Panc1 (cell line): ENCODE results near the gene SLX9.

ENCODE experiments used
- POLR2AphosphoS5 ChIP-seq: IDR thresholded peaks from 2 replicates; pipeline ENCODE4 v1.6.1; 2012; ENCODE audit warnings: mild to moderate bottlenecking, low read depth, low read length, moderate library complexity
- REST ChIP-seq, 2 experiments: IDR thresholded peaks; 2 replicates each; pipeline ENCODE4 v1.6.1; 2011 to 2012; ENCODE audit warnings: low read depth in 2 of 2, control low read depth in 1 of 2, low read length in 1 of 2, mild to moderate bottlenecking in 1 of 2, moderate library complexity in 1 of 2; ENCODE audit not compliant: insufficient read depth in 1 of 2
- SIN3A ChIP-seq: IDR thresholded peaks from 2 replicates; pipeline ENCODE4 v1.6.1; 2012; ENCODE audit warnings: low read depth, mild to moderate bottlenecking, low read length, moderate library complexity, borderline replicate concordance; ENCODE audit not compliant: insufficient read depth
- TCF7L2 ChIP-seq: IDR thresholded peaks from 2 replicates; pipeline ENCODE4 v1.6.1; 2011; ENCODE audit warnings: mild to moderate bottlenecking, low read depth, low read length, inconsistent platforms
- TF ChIP-seq, protein P1 (sequence below): fragments of 450-650 bp; IDR thresholded peaks from 2 replicates; pipeline ENCODE4 v1.5.1; 2017; ENCODE audit warnings: mild to moderate bottlenecking

DNA sequence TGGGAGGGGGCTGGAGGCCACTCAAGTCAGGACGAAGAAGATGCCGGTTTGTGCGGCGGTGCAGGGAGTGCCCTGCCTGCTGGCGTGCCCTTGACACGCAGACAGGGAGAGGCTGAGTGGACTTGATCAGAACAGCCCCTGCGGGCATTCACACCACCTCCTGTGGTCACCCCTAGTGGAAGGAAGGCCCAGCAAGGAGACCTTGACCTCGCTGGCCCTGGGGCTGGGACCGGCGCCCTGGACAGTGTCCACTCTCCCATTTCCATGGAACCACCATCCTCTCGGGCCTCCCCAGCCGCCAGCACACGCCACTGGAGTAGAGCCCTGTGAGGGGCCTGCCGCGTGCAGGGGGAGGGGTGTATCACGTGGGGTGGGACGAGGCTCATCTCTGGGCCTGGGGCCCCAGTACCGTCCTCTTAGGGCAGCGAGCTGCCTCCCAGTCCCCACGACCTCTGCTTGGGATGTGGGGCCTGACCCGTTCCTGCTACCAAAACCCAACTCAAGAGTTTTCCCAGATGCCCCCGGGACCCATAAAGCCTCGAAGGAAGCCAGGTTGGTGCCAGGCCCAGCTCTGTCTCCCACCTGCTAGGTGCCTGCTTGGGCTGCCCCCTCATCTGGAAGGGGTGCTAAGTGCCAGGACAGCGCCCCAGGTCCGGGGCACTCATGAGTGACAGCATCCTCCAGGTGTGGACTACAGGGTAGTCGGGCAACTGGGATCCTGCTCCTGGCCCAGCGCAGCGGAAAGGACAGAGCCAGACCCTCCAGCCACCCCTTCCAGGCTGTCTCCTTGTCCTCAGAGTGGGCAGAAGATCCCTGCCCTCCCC lies 62.8 kb downstream of the SLX9 start:
- TF ChIP-seq, protein P1, sequence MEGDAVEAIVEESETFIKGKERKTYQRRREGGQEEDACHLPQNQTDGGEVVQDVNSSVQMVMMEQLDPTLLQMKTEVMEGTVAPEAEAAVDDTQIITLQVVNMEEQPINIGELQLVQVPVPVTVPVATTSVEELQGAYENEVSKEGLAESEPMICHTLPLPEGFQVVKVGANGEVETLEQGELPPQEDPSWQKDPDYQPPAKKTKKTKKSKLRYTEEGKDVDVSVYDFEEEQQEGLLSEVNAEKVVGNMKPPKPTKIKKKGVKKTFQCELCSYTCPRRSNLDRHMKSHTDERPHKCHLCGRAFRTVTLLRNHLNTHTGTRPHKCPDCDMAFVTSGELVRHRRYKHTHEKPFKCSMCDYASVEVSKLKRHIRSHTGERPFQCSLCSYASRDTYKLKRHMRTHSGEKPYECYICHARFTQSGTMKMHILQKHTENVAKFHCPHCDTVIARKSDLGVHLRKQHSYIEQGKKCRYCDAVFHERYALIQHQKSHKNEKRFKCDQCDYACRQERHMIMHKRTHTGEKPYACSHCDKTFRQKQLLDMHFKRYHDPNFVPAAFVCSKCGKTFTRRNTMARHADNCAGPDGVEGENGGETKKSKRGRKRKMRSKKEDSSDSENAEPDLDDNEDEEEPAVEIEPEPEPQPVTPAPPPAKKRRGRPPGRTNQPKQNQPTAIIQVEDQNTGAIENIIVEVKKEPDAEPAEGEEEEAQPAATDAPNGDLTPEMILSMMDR: no peak
- no peak for TF ChIP-seq SIN3A
- TF ChIP-seq REST (IDR thresholded peaks at IDR 0.05; ENCODE audit: insufficient read depth in 1 of 2, low read depth in 2 of 2, low read length in 1 of 2): no peak
- no peak for TF ChIP-seq POLR2AphosphoS5
- TF ChIP-seq TCF7L2: no peak
